ENCODE measurements around the gene WBP2NL. TPM values are rescaled to one million over a fixed set of nuclear protein-coding genes. Genes with fewer than 3 reads are reported as not detected.

The WBP2NL gene
- total RNA-seq, 4 donors from 2014 or later = 0.33 to 1.0 (median 0.45) TPM; not detected in 1

GRCh38 chr22:42066126-42066761, 67.7 kb downstream of the WBP2NL start:
- no peak for DNase-seq (ENCODE audit: extremely low spot score)
- Histone ChIP-seq H3K4me3 (no peak overlapping the region), H3K36me3 (peaks cover 39 to 69% (median 63%) of the 10 kb centered on the region in 4 donors), H3K27me3 (no peaks in the 10 kb centered on the region), H3K4me1 (peaks cover 13 to 26% (median 18%) of the 10 kb centered on the region in 4 donors), H3K9me3 (no peaks in the 10 kb centered on the region), H3K27ac (replicated peaks in 1 of 4) (no peak overlapping the region)
- intact Hi-C loops (cut with DNase I) = no loop called here
- TF ChIP-seq EP300 (IDR thresholded peaks at IDR 0.05) (no peak), POLR2A (IDR thresholded peaks at IDR 0.05; ENCODE audit: low read depth) (no peak), CTCF (IDR thresholded peaks at IDR 0.05) (no peak), POLR2AphosphoS5 (IDR thresholded peaks at IDR 0.05) (no peak)
- WGBS = 100% methylated on average over 2 of the region's 7 CpGs

GRCh38 chr22:42066937-42067336, 68.3 kb downstream of the WBP2NL start:
- H3K4me1 ChIP-seq = peaks cover 20 to 33% (median 25%) of the 10 kb centered on the region in 4 donors
- H3K9me3 ChIP-seq = no peaks in the 10 kb centered on the region
- peaks cover 36 to 62% (median 57%) of the 10 kb centered on the region in 4 donors for H3K36me3 ChIP-seq
- no peak overlapping the region for H3K27ac ChIP-seq (replicated peaks in 1 of 4)
- 80% methylated on average over 1 of the region's 10 CpGs for WGBS
- intact Hi-C loops (cut with DNase I) = no loop called here
- no peak overlapping the region for H3K4me3 ChIP-seq
- no peak for DNase-seq (ENCODE audit: extremely low spot score)
- TF ChIP-seq POLR2AphosphoS5 (IDR thresholded peaks at IDR 0.05) = no peak
- TF ChIP-seq EP300 (IDR thresholded peaks at IDR 0.05) = no peak
- no peak for TF ChIP-seq POLR2A (IDR thresholded peaks at IDR 0.05; ENCODE audit: low read depth)
- no peak for TF ChIP-seq CTCF (IDR thresholded peaks at IDR 0.05)
- no peaks in the 10 kb centered on the region for H3K27me3 ChIP-seq

GRCh38 chr22:42067671-42068251, 69.2 kb downstream of the WBP2NL start:
- peaks cover 30 to 54% (median 49%) of the 10 kb centered on the region in 4 donors for H3K36me3 ChIP-seq
- no peaks in the 10 kb centered on the region for H3K9me3 ChIP-seq
- peaks cover 20 to 41% (median 31%) of the 10 kb centered on the region in 4 donors for H3K4me1 ChIP-seq
- no peaks in the 10 kb centered on the region for H3K27me3 ChIP-seq
- TF ChIP-seq POLR2AphosphoS5 (IDR thresholded peaks at IDR 0.05) (no peak), POLR2A (IDR thresholded peaks at IDR 0.05; ENCODE audit: low read depth) (no peak), EP300 (IDR thresholded peaks at IDR 0.05) (no peak), CTCF (IDR thresholded peaks at IDR 0.05) (no peak)
- intact Hi-C loops (cut with DNase I) = no loop called here
- 91% methylated on average over 13 of the region's 14 CpGs for WGBS
- no peak for DNase-seq (ENCODE audit: extremely low spot score)
- no peak overlapping the region for H3K4me3 ChIP-seq
- no peak overlapping the region for H3K27ac ChIP-seq (replicated peaks in 1 of 4)

- intact Hi-C loops (cut with DNase I) = no loop called here
- H3K4me3 ChIP-seq = no peak overlapping the region
- WGBS = 100% methylated on average over 1 of the region's 4 CpGs
- no peak overlapping the region for H3K27ac ChIP-seq (replicated peaks in 1 of 4)
- TF ChIP-seq POLR2AphosphoS5 (IDR thresholded peaks at IDR 0.05) (no peak), POLR2A (IDR thresholded peaks at IDR 0.05; ENCODE audit: low read depth) (no peak), EP300 (IDR thresholded peaks at IDR 0.05) (no peak), CTCF (IDR thresholded peaks at IDR 0.05) (no peak)
- H3K4me1 ChIP-seq = peaks cover 21 to 45% (median 34%) of the 10 kb centered on the region in 4 donors
- no peaks in the 10 kb centered on the region for H3K27me3 ChIP-seq
- no peaks in the 10 kb centered on the region for H3K9me3 ChIP-seq
- H3K36me3 ChIP-seq = peaks cover 26 to 48% (median 44%) of the 10 kb centered on the region in 4 donors
- DNase-seq (ENCODE audit: extremely low spot score) = no peak
Observed at GRCh38 chr22:42068291-42068690, 69.7 kb downstream of the WBP2NL start.
